ENCODE measurements around the gene LIME1. TPM values are rescaled to one million over a fixed set of nuclear protein-coding genes. Genes with fewer than 3 reads are reported as not detected.

LIME1 gene
- total RNA-seq, 2 experiments from 2014 or later = 7.3 to 10.2 TPM

GRCh38 chr20:63741354-63741675, 4.9 kb downstream of the LIME1 start:
- no peaks in the 10 kb centered on the region for H3K27me3 Mint-ChIP-seq
- DNase-seq (no peak), ATAC-seq (no peak)
- ChIA-PET CTCF (interaction anchor here (1.2 to 1.6 kb wide), 4 partner anchors 14 to 232 kb away, joined by 3 to 5 read pairs (median 4); partner anchors contain the start of gene PTK6), POLR2A (interaction anchor here (0.6 kb wide), 1 partner anchor 28 kb away, joined by 3 read pairs; no protein-coding TSS in a partner anchor)
- H3K9me3 Mint-ChIP-seq (ENCODE audit: low read depth) = no peaks in the 10 kb centered on the region
- H3K36me3 Mint-ChIP-seq (ENCODE audit: low read depth) = peaks cover 2% of the 10 kb centered on the region
- intact Hi-C loops (cut with DNase I, micrococcal nuclease) = loop anchor here (2.0 to 5.0 kb wide), 2 partner anchors 34 to 83 kb away; partner anchors contain the start of genes ARFRP1 (in 1 of the 2), RTEL1 (in 1 of the 2) and ZGPAT (in 1 of the 2)
- H3K27ac Mint-ChIP-seq = no peak overlapping the region
- H3K4me1 Mint-ChIP-seq = peaks cover 9% of the 10 kb centered on the region
- peak overlapping the region; percentile 33 for H3K4me3 Mint-ChIP-seq

- no peak overlapping the region for H3K27ac Mint-ChIP-seq
- H3K4me3 Mint-ChIP-seq = peak overlapping the region; percentile 33
- ATAC-seq (no peak), DNase-seq (no peak)
- no peaks in the 10 kb centered on the region for H3K27me3 Mint-ChIP-seq
- ChIA-PET POLR2A (interaction anchor here (0.6 kb wide), 1 partner anchor 28 kb away, joined by 3 read pairs; no protein-coding TSS in a partner anchor), CTCF (interaction anchor here (0.5 to 1.6 kb wide), 4 partner anchors 14 to 204 kb away, joined by 3 to 5 read pairs (median 4); partner anchors contain the start of gene PTK6)
- H3K9me3 Mint-ChIP-seq (ENCODE audit: low read depth) = no peaks in the 10 kb centered on the region
- intact Hi-C loops (cut with DNase I, micrococcal nuclease) = loop anchor here (2.0 to 5.0 kb wide), 2 partner anchors 35 to 83 kb away; partner anchors contain the start of genes ARFRP1 (in 1 of the 2), RTEL1 (in 1 of the 2) and ZGPAT (in 1 of the 2)
- H3K36me3 Mint-ChIP-seq (ENCODE audit: low read depth) = peaks cover 2% of the 10 kb centered on the region
- H3K4me1 Mint-ChIP-seq = peaks cover 4% of the 10 kb centered on the region
Observed at GRCh38 chr20:63741676-63742380, 5.4 kb downstream of the LIME1 start.

GRCh38 chr20:63742381-63743024, 6.0 kb downstream of the LIME1 start:
- H3K4me3 Mint-ChIP-seq = no peak overlapping the region
- H3K27ac Mint-ChIP-seq = no peak overlapping the region
- ATAC-seq (no peak), DNase-seq (no peak)
- no peaks in the 10 kb centered on the region for H3K27me3 Mint-ChIP-seq
- no peaks in the 10 kb centered on the region for H3K4me1 Mint-ChIP-seq
- intact Hi-C loops (cut with DNase I, micrococcal nuclease) = loop anchor here in 1 of 2 experiments (5.0 kb wide), 1 partner anchor 35 kb away; the partner anchor contains the start of genes ARFRP1 and ZGPAT
- peaks cover 2% of the 10 kb centered on the region for H3K36me3 Mint-ChIP-seq (ENCODE audit: low read depth)
- CTCF ChIA-PET = interaction anchor here (0.5 kb wide), 1 partner anchor 159 kb away, joined by 3 read pairs; no protein-coding TSS in a partner anchor
- POLR2A ChIA-PET = interaction anchor here (0.6 kb wide), 2 partner anchors 101 to 123 kb away, joined by 3 to 6 read pairs; no protein-coding TSS in a partner anchor
- H3K9me3 Mint-ChIP-seq (ENCODE audit: low read depth) = no peaks in the 10 kb centered on the region

GRCh38 chr20:63743210-63743970, 6.9 kb downstream of the LIME1 start:
- H3K4me1 Mint-ChIP-seq = no peaks in the 10 kb centered on the region
- peaks cover 2% of the 10 kb centered on the region for H3K36me3 Mint-ChIP-seq (ENCODE audit: low read depth)
- DNase-seq = no peak
- no peaks in the 10 kb centered on the region for H3K9me3 Mint-ChIP-seq (ENCODE audit: low read depth)
- H3K27ac Mint-ChIP-seq = no peak overlapping the region
- H3K4me3 Mint-ChIP-seq = no peak overlapping the region
- ChIA-PET POLR2A (interaction anchor here (0.6 kb wide), 2 partner anchors 102 to 122 kb away, joined by 3 to 6 read pairs; no protein-coding TSS in a partner anchor), CTCF (interaction anchor here (0.7 kb wide), 1 partner anchor 86 kb away, joined by 3 read pairs; no protein-coding TSS in a partner anchor)
- H3K27me3 Mint-ChIP-seq = no peaks in the 10 kb centered on the region
- intact Hi-C loops (cut with DNase I, micrococcal nuclease) = loop anchor here in 1 of 2 experiments (5.0 kb wide), 1 partner anchor 36 kb away; the partner anchor contains the start of genes ARFRP1 and ZGPAT
- ATAC-seq = no peak

GRCh38 chr20:63744158-63744557, 7.7 kb downstream of the LIME1 start:
- Mint-ChIP-seq H3K27me3 (no peaks in the 10 kb centered on the region), H3K9me3 (ENCODE audit: low read depth) (no peaks in the 10 kb centered on the region)
- intact Hi-C loops (cut with DNase I, micrococcal nuclease) = loop anchor here in 1 of 2 experiments (5.0 kb wide), 1 partner anchor 37 kb away; the partner anchor contains the start of genes ARFRP1 and ZGPAT

GRCh38 chr20:63744574-63745423, 8.3 kb downstream of the LIME1 start:
- ATAC-seq (no peak), DNase-seq (no peak)
- Mint-ChIP-seq H3K27me3 (no peaks in the 10 kb centered on the region), H3K4me3 (no peak overlapping the region), H3K27ac (no peak overlapping the region), H3K9me3 (ENCODE audit: low read depth) (no peaks in the 10 kb centered on the region), H3K36me3 (ENCODE audit: low read depth) (peaks cover 2% of the 10 kb centered on the region), H3K4me1 (peaks cover 6% of the 10 kb centered on the region)
- intact Hi-C loops (cut with DNase I, micrococcal nuclease) = loop anchor here in 1 of 2 experiments (5.0 kb wide), 1 partner anchor 37 kb away; the partner anchor contains the start of genes ARFRP1 and ZGPAT
- POLR2A ChIA-PET = no interaction called here
- CTCF ChIA-PET = interaction anchor here (0.7 kb wide), 1 partner anchor 24 kb away, joined by 3 read pairs; no protein-coding TSS in a partner anchor

More at GRCh38 chr20:63744158-63744557, 7.7 kb downstream of the LIME1 start:
- peaks cover 2% of the 10 kb centered on the region for H3K4me1 Mint-ChIP-seq
- CTCF ChIA-PET = interaction anchor here (0.7 kb wide), 1 partner anchor 85 kb away, joined by 3 read pairs; no protein-coding TSS in a partner anchor
- H3K4me3 Mint-ChIP-seq = no peak overlapping the region
- POLR2A ChIA-PET = no interaction called here
- H3K36me3 Mint-ChIP-seq (ENCODE audit: low read depth) = peaks cover 2% of the 10 kb centered on the region
- DNase-seq (no peak), ATAC-seq (no peak)
- H3K27ac Mint-ChIP-seq = no peak overlapping the region

- Mint-ChIP-seq H3K27ac (no peak overlapping the region), H3K4me3 (no peak overlapping the region), H3K9me3 (ENCODE audit: low read depth) (no peaks in the 10 kb centered on the region), H3K27me3 (no peaks in the 10 kb centered on the region), H3K4me1 (peaks cover 7% of the 10 kb centered on the region), H3K36me3 (ENCODE audit: low read depth) (peaks cover 2% of the 10 kb centered on the region)
- ATAC-seq (no peak), DNase-seq (no peak)
- POLR2A ChIA-PET = no interaction called here
- intact Hi-C loops (cut with DNase I, micrococcal nuclease) = no loop called here
- CTCF ChIA-PET = interaction anchor here (0.7 kb wide), 1 partner anchor 24 kb away, joined by 3 read pairs; no protein-coding TSS in a partner anchor
Observed at GRCh38 chr20:63745424-63745805, 9.0 kb downstream of the LIME1 start.

GRCh38 chr20:63745961-63746731, 9.7 kb downstream of the LIME1 start:
- H3K36me3 Mint-ChIP-seq (ENCODE audit: low read depth) = peaks cover 2% of the 10 kb centered on the region
- no peak overlapping the region for H3K4me3 Mint-ChIP-seq
- no peak for DNase-seq
- no peak overlapping the region for H3K27ac Mint-ChIP-seq
- ATAC-seq = no peak
- ChIA-PET CTCF (no interaction called here), POLR2A (no interaction called here)
- intact Hi-C loops (cut with DNase I, micrococcal nuclease) = no loop called here
- peaks cover 13% of the 10 kb centered on the region for H3K4me1 Mint-ChIP-seq
- no peaks in the 10 kb centered on the region for H3K9me3 Mint-ChIP-seq (ENCODE audit: low read depth)
- H3K27me3 Mint-ChIP-seq = no peaks in the 10 kb centered on the region

- intact Hi-C loops (cut with DNase I, micrococcal nuclease) = no loop called here
- Mint-ChIP-seq H3K27me3 (no peaks in the 10 kb centered on the region), H3K4me1 (peaks cover 17% of the 10 kb centered on the region), H3K27ac (no peak overlapping the region), H3K9me3 (ENCODE audit: low read depth) (no peaks in the 10 kb centered on the region), H3K36me3 (ENCODE audit: low read depth) (peaks cover 2% of the 10 kb centered on the region), H3K4me3 (no peak overlapping the region)
- no peak for DNase-seq
- CTCF ChIA-PET = no interaction called here
- POLR2A ChIA-PET = no interaction called here
- no peak for ATAC-seq
Observed at GRCh38 chr20:63746751-63747315, 10.4 kb downstream of the LIME1 start.
